ENCODE results near the gene SHROOM3.

SHROOM3 gene

DNA sequence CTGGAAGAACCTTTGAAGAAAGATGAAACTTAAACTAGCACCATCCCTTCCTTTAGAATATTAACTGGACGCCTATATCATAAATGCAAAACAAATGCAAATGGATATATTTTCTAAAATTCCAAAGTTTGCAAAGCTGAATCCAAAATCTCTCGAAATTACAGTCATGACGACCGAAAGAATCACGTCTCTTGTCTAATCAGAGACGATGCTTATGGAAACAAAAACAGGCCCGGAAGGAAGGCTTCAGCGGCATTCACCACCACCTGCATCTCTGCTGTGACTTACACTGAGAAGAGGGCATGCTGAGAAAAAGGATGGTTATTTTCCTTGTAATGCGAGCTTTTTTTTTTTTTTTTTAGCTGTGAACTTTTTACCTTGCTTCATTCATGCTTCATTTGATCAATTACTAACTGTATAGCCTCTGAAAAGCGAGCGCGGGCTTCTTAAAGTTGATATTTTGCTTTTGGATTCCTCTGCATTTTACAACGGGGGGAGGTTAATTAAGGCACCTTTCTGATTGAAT lies 253.7 kb downstream of the SHROOM3 start:
- no peak for TF ChIP-seq TAF1 (IDR thresholded peaks at IDR 0.05; ENCODE audit: borderline replicate concordance, insufficient read depth, low read length)
- no peak for TF ChIP-seq REST (IDR thresholded peaks at IDR 0.05; ENCODE audit: insufficient read depth in 1 of 2, low read depth in 2 of 2, low read length in 2 of 2)
- no peak for TF ChIP-seq POLR2AphosphoS5 (IDR thresholded peaks at IDR 0.05; ENCODE audit: low read depth, low read length)
- TF ChIP-seq SIN3A (IDR thresholded peaks at IDR 0.05; ENCODE audit: borderline replicate concordance, insufficient read depth, low read length), result no peak
- no peak for TF ChIP-seq FOXP2 (optimal IDR thresholded peaks at IDR 0.05; ENCODE audit: borderline replicate concordance, extremely low read depth, extremely low read length, insufficient read depth)

GRCh38 chr4:76689145-76689817 lies 254.3 kb downstream of the SHROOM3 start:
- TF ChIP-seq FOXP2 (optimal IDR thresholded peaks at IDR 0.05; ENCODE audit: borderline replicate concordance, extremely low read depth, extremely low read length, insufficient read depth), result peak; percentile 38
- TF ChIP-seq TAF1 (IDR thresholded peaks at IDR 0.05; ENCODE audit: borderline replicate concordance, insufficient read depth, low read length), result no peak

- TF ChIP-seq SIN3A (IDR thresholded peaks at IDR 0.05; ENCODE audit: borderline replicate concordance, insufficient read depth, low read length), result peak; percentile 46; the same call in 1 of the 2 replicates
- no peak for TF ChIP-seq REST (IDR thresholded peaks at IDR 0.05; ENCODE audit: insufficient read depth in 1 of 2, low read depth in 2 of 2, low read length in 2 of 2)
Measured at GRCh38 chr4:76690011-76690905, 255.2 kb downstream of the SHROOM3 start.

GRCh38 chr4:76690906-76691275 lies 255.9 kb downstream of the SHROOM3 start:
- TF ChIP-seq POLR2AphosphoS5 (IDR thresholded peaks at IDR 0.05; ENCODE audit: low read depth, low read length) (no peak), TAF1 (IDR thresholded peaks at IDR 0.05; ENCODE audit: borderline replicate concordance, insufficient read depth, low read length) (no peak), REST (IDR thresholded peaks at IDR 0.05; ENCODE audit: insufficient read depth in 1 of 2, low read depth in 2 of 2, low read length in 2 of 2) (no peak), FOXP2 (optimal IDR thresholded peaks at IDR 0.05; ENCODE audit: borderline replicate concordance, extremely low read depth, extremely low read length, insufficient read depth) (no peak)

GRCh38 chr4:76691807-76692582 lies 257.0 kb downstream of the SHROOM3 start:
- TF ChIP-seq POLR2AphosphoS5 (IDR thresholded peaks at IDR 0.05; ENCODE audit: low read depth, low read length), result no peak
- no peak for TF ChIP-seq FOXP2 (optimal IDR thresholded peaks at IDR 0.05; ENCODE audit: borderline replicate concordance, extremely low read depth, extremely low read length, insufficient read depth)
- TF ChIP-seq REST (IDR thresholded peaks at IDR 0.05; ENCODE audit: insufficient read depth in 1 of 2, low read depth in 2 of 2, low read length in 2 of 2), result no peak
- no peak for TF ChIP-seq TAF1 (IDR thresholded peaks at IDR 0.05; ENCODE audit: borderline replicate concordance, insufficient read depth, low read length)
- no peak for TF ChIP-seq SIN3A (IDR thresholded peaks at IDR 0.05; ENCODE audit: borderline replicate concordance, insufficient read depth, low read length)

All from PFSK-1 (cell line).